GM18909 (cell line): ENCODE measurements around the gene KRT40.

Experiments used
- ATAC-seq: cut with Tn5 transposase; IDR thresholded peaks from one replicate; pipeline ENCODE4 v1.9.1; 2021; ENCODE audit warnings: mild to moderate bottlenecking; ENCODE audit not compliant: unreplicated experiment, poor library complexity

The KRT40 gene

GRCh38 chr17:40956401-40957254, 27.5 kb downstream of the KRT40 start:
- ATAC-seq, result no peak

DNA sequence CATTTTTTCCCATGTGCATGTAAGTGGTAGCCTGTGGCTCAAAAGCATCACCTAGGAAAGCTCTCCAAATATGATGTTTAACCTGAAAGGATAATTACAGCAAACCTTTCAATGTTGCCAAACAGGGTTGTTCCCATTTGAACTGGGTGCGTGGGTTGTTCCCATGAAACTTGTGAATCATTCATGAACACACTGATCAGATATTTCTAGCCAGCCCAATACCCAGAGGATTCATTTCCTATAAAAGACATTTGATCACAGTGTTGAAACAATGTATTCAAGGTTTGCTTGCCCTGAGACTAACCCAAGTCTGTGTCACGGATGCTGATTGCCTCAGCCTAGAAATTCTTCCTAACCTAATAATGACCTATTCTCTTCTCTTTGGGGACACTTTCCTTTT, 30.2 kb downstream of the KRT40 start:
- ATAC-seq, result no peak

- no peak for ATAC-seq
Measured at GRCh38 chr17:40952661-40953060, 31.5 kb downstream of the KRT40 start.

DNA sequence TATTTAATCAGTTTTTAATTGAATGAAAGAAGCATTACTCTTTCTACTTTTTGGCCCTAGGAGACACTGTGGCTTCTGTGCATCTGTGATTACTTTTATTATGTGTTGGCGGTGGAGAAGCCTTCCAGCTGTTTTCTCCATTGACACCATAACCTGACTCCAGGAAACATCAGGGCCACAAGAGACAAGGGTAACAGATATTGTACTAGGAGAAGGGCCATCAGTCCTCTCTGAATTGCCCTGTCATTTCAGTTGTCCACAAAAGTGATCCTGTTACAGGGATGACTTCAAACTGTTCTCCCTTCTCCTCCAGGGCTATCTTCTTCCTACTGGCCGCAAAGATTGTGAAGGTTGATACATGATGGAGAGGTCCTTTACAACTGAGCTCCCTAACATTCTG, 32.0 kb downstream of the KRT40 start:
- no peak for ATAC-seq

- no peak for ATAC-seq
Measured at GRCh38 chr17:40951011-40951622, 33.0 kb downstream of the KRT40 start.

DNA sequence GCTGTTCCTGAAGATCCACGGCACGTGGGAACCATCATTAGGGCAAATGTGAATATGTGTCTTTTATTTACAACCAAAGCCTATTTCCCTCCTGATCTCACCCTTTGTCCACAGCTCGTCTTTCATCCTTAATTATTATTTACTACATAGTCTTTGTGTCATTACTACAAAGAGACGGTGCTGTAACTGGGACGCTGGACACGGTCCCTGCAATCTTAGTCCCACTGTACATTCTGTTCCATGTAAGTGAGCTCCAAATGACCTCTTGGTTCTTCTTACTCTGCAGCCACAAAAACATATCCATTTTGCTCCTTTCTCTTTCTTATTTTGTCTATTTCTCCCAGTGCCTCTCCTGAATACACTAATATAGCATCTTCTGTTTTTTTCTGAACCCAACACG, 34.0 kb downstream of the KRT40 start:
- ATAC-seq, result no peak

DNA sequence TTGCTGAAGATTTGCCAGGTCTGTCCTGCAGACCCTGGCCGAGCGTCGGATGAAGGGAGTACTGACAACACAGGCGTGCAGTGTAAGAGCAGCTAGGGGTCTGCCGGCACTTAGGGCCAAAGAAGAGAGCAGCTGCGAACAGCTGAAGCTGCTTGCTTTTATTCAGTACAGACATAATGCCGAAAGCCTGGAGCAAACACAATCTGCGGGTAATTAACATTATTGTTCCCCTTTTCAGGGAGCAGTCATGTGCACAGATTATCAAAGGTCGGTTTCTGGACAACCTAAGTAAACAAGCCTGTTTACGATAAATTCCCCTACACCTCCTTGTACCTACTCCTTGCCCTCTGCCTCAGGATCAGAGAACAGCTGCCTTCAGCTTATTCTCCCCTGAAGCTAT, 34.7 kb downstream of the KRT40 start:
- ATAC-seq, result no peak

GRCh38 chr17:40947929-40948328, 36.2 kb downstream of the KRT40 start:
- ATAC-seq, result no peak

GRCh38 chr17:40945414-40945813, 38.7 kb downstream of the KRT40 start:
- ATAC-seq, result no peak

GRCh38 chr17:40944531-40944930, 39.6 kb downstream of the KRT40 start:
- ATAC-seq, result no peak

DNA sequence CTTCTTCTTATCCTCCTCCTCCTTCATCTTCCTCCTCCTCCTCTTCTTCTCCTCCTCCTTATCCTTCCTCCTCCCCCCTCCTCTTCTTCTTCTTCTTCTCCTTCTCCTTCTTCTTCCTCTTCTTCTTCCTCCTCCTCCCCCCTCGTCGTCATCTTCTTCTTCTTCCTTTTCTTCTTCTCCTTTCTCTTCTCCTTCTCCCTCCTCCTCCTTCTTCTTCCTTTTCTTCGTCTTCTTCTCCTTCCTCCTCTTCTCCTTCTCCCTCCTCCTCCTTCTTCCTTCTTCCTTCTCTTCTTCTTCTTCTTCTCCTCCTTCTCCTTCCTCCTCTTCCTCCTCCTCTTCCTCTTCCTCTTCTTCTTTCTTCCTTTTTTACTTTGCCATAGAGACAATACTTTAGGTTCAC, 41.6 kb downstream of the KRT40 start:
- no peak for ATAC-seq

GRCh38 chr17:40940266-40940665, 43.9 kb downstream of the KRT40 start:
- no peak for ATAC-seq

- ATAC-seq, result no peak
Measured at GRCh38 chr17:40938981-40939380, 45.1 kb downstream of the KRT40 start.

- ATAC-seq, result no peak
Measured at GRCh38 chr17:40937384-40937819, 46.7 kb downstream of the KRT40 start, which contains the start of gene KRT23. Gene KRT23 (minus strand): TSS chr17:40937646. CDS start chr17:40936603, 1,043 bp downstream.

DNA sequence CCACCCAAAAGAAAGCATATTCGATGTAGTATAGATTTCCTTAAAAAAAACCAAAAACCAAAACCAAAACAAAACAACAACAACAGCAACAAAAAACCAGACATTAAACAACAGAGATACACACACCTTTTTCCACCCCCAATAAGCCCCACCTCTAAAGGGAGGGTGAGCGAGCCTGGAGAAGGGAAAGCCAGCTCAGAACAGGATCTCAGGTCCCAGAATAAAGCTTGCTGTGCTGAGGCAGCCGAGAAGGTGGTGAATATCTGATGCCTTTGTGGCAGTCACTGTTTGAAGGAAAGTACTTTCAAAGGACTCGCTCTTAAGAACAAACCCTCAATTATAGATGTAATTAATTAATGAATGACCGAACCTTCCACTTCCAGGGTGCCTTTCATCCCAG, 47.1 kb downstream of the KRT40 start:
- ATAC-seq, result no peak

DNA sequence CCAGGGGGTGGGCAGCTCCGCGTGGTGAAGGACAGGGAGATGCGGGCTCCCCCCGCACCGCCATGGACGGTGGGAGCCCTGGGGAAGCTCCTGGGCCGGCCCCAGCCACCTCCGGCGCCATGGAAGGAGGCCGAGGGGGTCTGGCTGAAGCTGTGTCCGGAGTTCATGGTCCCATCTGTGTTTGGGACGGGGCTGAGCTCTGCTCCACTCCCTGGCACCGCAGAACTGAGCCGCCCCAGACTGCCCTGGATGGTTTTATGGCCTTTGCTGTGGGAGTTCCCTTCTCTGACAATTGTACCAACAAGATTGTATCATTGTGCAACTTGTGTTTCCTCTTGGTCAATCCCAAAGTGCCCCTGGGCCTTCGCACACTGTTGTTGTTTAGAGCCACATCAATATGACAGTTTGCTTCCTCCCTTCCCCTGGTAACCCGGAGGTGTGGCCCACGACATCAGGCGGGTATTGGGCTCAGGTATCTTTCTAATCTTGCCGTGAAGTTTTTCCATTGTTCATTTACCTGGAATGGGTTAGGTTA, 47.6 kb downstream of the KRT40 start:
- ATAC-seq, result no peak

DNA sequence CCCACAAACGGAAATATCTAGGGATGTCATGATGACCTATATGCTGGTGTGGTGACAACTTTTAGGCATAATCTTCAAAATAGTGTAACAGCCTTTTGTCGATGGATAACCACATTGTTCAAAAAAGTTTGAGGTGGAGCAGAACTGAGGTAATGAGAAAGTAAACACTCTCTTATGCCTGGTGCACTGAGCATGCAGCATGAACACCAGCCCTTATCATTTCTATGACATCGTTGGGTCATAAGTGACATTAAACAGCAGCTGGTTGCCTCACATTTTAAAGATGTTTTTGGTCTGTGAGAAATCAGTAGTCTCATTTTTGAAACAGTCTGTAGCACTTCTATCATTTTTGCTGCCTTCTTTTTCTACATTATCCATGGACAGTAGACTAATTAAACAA, 48.5 kb downstream of the KRT40 start:
- no peak for ATAC-seq

DNA sequence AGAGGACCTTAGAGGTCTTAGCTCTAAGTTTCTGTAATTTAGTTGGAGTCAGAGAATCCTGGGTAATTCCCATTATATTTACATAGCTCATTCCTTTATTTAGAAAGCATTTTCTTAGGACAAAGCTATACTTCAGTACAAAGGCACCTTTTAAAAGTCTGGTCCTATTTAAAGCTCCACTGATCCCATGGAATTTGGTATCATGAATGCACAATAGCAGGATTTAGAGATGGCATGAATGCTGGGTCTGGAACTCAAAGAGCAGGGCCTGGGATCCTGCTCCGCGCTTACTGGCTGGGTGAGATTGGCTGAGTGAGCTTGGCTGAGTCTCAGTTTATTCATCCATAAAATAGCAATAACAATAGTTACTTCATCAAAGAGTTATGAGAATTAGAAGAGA, 51.5 kb downstream of the KRT40 start:
- ATAC-seq, result no peak

- no peak for ATAC-seq
Measured at GRCh38 chr17:40931311-40931710, 52.8 kb downstream of the KRT40 start.
